ENCODE measurements around the gene ARHGAP26. TPM values are rescaled to one million over a fixed set of nuclear protein-coding genes. Genes with fewer than 3 reads are reported as not detected.

Gene ARHGAP26
- total and polyA plus RNA-seq, 7 donors: 2.5 to 28.7 (median 12.0) TPM

DNA sequence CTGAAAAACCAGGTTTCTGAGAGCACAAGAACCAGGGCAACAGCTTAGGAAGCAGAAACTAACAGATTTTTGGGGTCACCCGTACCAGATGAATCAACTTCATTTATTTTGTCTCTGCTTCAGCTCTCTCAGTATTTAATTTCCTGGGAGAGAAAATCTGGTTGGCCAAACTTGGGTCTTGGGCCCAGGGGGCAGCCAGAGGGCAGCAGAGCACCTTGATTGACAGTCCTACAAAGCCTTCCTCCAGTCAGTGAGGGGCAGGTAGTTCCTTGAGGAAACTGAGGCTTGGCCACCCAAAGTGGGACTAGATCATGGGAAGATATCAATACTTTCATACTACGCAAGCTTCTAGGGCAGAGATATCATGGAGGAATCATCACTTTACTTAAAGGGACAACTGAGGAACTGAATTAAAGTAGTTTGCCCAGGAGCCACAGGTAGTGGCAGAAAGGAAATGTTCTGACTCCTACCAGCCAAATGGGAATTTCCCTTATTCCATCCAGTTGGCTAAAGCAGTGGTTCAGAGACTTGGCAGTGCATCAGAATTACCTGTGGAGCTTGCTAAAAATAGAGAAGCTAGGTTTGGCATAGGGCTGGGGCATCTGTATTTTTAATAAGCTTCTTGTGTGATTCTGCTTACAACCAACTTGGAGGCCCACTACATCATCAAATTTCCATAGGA is 21.5 kb upstream of the ARHGAP26 start:
- no peaks in the 10 kb centered on the region for H3K27me3 ChIP-seq (ENCODE audit: insufficient read depth in 3 of 3, low read length in 2 of 3)
- H3K36me3 ChIP-seq (ENCODE audit: insufficient read depth in 1 of 2, low read depth in 1 of 2): no peaks in the 10 kb centered on the region
- intact Hi-C loops (cut with DNase I): loop anchor here (2.0 to 5.0 kb wide), 4 partner anchors 119 to 134 kb away; no protein-coding TSS in a partner anchor
- peaks cover 14% of the 10 kb centered on the region for H3K4me1 ChIP-seq
- TF ChIP-seq CTCF (IDR thresholded peaks at IDR 0.05): peak; percentile 76
- no peak overlapping the region for H3K27ac ChIP-seq
- ATAC-seq (peak; percentile 69 to 89 (median 80)), DNase-seq (peak in 1 of 2 donors; percentile 70)
- no peaks in the 10 kb centered on the region for H3K9me3 ChIP-seq
- no peak overlapping the region for H3K4me3 ChIP-seq
- WGBS, 3 donors: 81 to 93% (median 84%) methylated on average over 2 of the region's 2 CpGs

DNA sequence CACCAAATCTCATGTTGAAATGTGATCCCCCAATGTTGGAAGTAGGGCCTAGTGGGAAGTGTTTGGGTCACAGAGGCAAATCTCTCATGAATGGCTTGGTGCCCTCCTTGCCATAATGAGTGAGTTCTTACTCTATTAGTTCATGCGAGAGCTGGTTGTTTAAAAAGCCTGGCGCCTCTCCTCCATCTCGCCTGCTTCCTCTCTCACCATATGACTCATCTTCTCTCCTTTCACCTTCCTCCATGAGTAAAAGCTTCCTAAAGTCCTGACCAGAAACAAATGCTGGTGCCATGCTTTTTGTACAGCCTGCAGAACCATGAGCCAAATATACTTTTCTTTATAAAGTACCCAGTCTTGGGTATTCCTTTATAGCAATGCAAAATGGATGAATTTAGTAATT is 20.9 kb upstream of the ARHGAP26 start:
- intact Hi-C loops (cut with DNase I): loop anchor here (2.0 to 5.0 kb wide), 4 partner anchors 118 to 133 kb away; no protein-coding TSS in a partner anchor
- no peak for TF ChIP-seq CTCF (IDR thresholded peaks at IDR 0.05)
- no peak for DNase-seq
- Histone ChIP-seq H3K27me3 (ENCODE audit: insufficient read depth in 3 of 3, low read length in 2 of 3) (no peaks in the 10 kb centered on the region), H3K27ac (no peak overlapping the region), H3K4me1 (peaks cover 12% of the 10 kb centered on the region), H3K4me3 (no peak overlapping the region), H3K9me3 (no peaks in the 10 kb centered on the region), H3K36me3 (ENCODE audit: insufficient read depth in 1 of 2, low read depth in 1 of 2) (no peaks in the 10 kb centered on the region)
- 84 to 91% (median 87%) methylated on average over 3 of the region's 3 CpGs for WGBS, 3 donors
- peak in 2 of 4 donors; percentile 48 to 57 for ATAC-seq

DNA sequence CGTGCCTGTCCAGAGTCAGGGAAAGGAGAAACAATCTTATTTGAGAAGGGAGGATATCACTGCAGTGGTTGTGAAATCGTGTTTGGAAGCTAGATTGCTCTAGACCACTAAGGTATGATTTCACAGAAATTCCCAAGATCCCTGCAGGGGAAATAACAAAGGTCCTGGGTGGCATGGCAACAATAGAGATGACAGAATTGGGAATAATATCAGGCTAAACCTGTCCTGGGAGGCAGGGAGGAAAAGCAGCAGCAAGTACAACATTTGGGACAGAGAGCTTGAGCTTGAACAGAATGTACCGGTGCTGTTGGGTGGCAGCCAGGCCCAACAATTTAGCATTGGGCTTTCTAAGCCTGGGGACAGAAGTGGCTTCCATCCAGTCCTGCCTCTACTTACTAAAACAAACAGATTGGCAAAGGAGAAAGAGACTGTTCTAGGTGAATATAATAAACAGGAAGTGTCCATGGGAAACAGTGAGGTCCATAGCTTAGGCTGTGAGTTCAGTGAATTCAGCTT is 17.0 kb upstream of the ARHGAP26 start:
- Histone ChIP-seq H3K4me1 (peaks cover 12% of the 10 kb centered on the region), H3K9me3 (no peaks in the 10 kb centered on the region), H3K36me3 (ENCODE audit: insufficient read depth in 1 of 2, low read depth in 1 of 2) (no peaks in the 10 kb centered on the region), H3K27me3 (ENCODE audit: insufficient read depth in 3 of 3, low read length in 2 of 3) (no peaks in the 10 kb centered on the region), H3K4me3 (no peak overlapping the region), H3K27ac (peak overlapping the region; percentile 56)
- ATAC-seq (peak in 3 of 4 donors; percentile 55 to 79 (median 66)), DNase-seq (peak; percentile 58 to 81)
- intact Hi-C loops (cut with DNase I): no loop called here
- no peak for TF ChIP-seq CTCF (IDR thresholded peaks at IDR 0.05)
- WGBS, 3 donors: 12 to 28% (median 14%) methylated on average over 3 of the region's 3 CpGs

DNA sequence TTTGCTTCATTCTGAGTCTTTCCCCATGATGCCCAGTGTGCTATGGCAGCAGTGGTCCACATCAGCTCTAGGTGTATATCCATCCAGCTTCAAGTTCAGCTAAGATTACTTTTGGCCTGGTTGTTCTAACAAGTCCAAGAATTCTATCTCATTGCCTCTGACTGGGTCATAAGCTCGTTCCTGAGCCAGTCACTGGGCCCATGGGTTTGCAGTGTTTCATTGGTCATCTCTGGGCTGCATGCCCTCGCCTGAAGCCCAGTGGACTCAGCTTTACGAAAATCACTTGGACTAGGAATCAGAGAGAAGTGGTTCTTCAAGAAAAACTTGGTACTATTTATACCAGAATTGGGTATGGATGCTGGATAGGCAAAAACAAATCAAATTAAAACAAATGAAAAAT is 16.1 kb upstream of the ARHGAP26 start:
- Histone ChIP-seq H3K9me3 (no peaks in the 10 kb centered on the region), H3K27me3 (ENCODE audit: insufficient read depth in 3 of 3, low read length in 2 of 3) (no peaks in the 10 kb centered on the region), H3K27ac (no peak overlapping the region), H3K36me3 (ENCODE audit: insufficient read depth in 1 of 2, low read depth in 1 of 2) (no peaks in the 10 kb centered on the region), H3K4me1 (peaks cover 12% of the 10 kb centered on the region), H3K4me3 (no peak overlapping the region)
- 76 to 85% (median 81%) methylated on average over 3 of the region's 3 CpGs for WGBS, 3 donors
- TF ChIP-seq CTCF (IDR thresholded peaks at IDR 0.05): no peak
- DNase-seq (peak; percentile 48 to 65), ATAC-seq (peak in 3 of 4 donors; percentile 35 to 50 (median 44))
- intact Hi-C loops (cut with DNase I): no loop called here
